H1 (cell line): ENCODE data around the gene RPSA. TPM values are rescaled to one million over a fixed set of nuclear protein-coding genes. Genes with fewer than 3 reads are reported as not detected.

Experiments used
- POLR2A ChIP-seq, 2 experiments: IDR thresholded peaks; 1 replicate in 1 of 2; 2 replicates in 1 of 2; pipeline ENCODE4 v1.6.1; 2011; ENCODE audit warnings: low read depth in 2 of 2, low read length in 2 of 2, mild to moderate bottlenecking in 2 of 2; ENCODE audit errors: control extremely low read depth in 1 of 2
- RNF2 ChIP-seq: fragments of 200-900, 300-1000 bp; sonication (generic); IDR thresholded peaks from 2 replicates; pipeline ENCODE4 v1.7.1; 2016; ENCODE audit warnings: borderline replicate concordance, low read depth, mild to moderate bottlenecking, antibody characterized with exemption, low read length; ENCODE audit not compliant: poor library complexity, severe bottlenecking; ENCODE audit errors: missing control alignments
- SP4 ChIP-seq: IDR thresholded peaks from 2 replicates; pipeline ENCODE4 v1.6.1; 2012; ENCODE audit warnings: low read length, inconsistent platforms
- polyA plus RNA-seq, 7 experiments: library from polyadenylated mRNA; depleted of rRNA in 3 of 7; stranded (reverse) in 5 of 7; unstranded in 2 of 7; fragments of >200 nt in 5 of 7; fragments of 200-250 nt in 2 of 7; gene quantifications; 1 replicate in 5 of 7; 2 replicates in 1 of 7; 4 replicates in 1 of 7; pipeline versions ENCODE4 v1.2.1 to v1.2.3, GENCODE V29; 2011 to 2013; ENCODE audit warnings: missing spikeins in 2 of 7, mixed read lengths in 2 of 7
- total RNA-seq: library from RNA; stranded (reverse); fragmentation: NEBNext Ultra II Directional; extraction: Animal tissue kit (Norgen Biotek cat#: 25700); gene quantifications from 2 replicates; pipeline ENCODE4 v1.2.1, GENCODE V29; 2021

Gene RPSA
- total and polyA plus RNA-seq, 2 of the 8 experiments (the other 6 are each of a cell fraction or from before 2014, with no cell fraction given) = 2,661 to 7,468 TPM

GRCh38 chr3:39456159-39456558, 49.6 kb downstream of the RPSA start (continued):
- TF ChIP-seq SP4 (no peak), RNF2 (no peak), POLR2A (IDR thresholded peaks at IDR 0.05; ENCODE audit: control extremely low read depth in 1 of 2, low read depth in 2 of 2, low read length in 2 of 2) (no peak)
- TF ChIP-seq, all 59 proteins: peak for 0
